HG02759 (cell line): ENCODE measurements around the gene GPC5.
"Not testable (repeated sequence)": the region's sequence is repeated elsewhere in the genome, so short reads cannot be mapped to it uniquely, and the experiment has no call there.

Experiments used
- ATAC-seq: cut with Tn5 transposase; IDR thresholded peaks from one replicate; pipeline ENCODE4 v1.9.1; 2021; ENCODE audit warnings: mild to moderate bottlenecking, moderate library complexity; ENCODE audit not compliant: unreplicated experiment

Gene GPC5

DNA sequence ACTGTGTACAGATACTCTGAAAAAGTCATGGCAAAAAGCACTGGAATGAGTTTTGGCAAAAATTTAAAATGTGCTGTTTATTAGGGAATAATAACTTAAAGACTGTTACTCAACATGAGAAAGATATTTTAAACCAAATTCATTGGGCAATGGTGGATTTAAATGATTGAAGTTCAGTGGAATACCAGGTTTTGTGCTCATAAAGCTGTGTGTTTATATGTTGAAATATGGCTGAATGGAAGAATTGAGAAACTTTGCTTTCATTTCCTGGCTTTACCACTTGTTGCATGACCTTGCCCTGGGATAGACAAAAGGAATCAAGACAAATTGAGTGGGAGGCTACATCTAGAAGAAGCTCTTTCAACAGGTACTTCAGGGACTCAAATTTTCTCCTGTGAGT is 246.4 kb downstream of the GPC5 start:
- ATAC-seq = no peak

DNA sequence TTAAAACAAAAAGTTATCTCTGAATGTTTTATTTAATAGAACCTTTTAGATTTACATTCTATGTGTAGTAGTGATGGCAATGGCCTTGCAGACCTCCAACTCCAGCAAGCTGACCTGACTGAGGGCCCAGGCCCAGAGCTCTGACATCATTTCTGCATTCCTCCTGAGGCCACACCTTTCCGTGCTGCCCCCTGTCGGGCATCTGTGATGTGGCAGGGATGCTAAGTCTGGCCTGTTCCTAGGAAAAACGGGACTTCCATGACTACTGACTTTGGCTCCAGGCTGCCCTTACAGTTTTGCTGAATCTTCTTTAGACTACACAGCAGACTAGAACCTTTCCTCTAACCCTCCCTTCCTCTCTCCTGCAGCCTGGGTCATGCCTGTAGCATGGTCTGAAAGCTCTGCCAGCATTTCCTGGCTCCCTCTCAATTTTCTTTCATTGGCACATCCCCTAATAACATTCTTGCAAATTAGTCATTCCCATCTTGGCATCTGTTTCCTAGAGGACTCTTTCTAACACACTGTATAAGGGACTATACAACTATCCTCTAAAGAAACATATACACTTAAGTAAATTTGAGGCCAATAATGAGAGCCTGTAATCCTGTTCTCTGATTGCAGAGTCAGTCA is 249.1 kb downstream of the GPC5 start:
- ATAC-seq = peak; percentile 70

DNA sequence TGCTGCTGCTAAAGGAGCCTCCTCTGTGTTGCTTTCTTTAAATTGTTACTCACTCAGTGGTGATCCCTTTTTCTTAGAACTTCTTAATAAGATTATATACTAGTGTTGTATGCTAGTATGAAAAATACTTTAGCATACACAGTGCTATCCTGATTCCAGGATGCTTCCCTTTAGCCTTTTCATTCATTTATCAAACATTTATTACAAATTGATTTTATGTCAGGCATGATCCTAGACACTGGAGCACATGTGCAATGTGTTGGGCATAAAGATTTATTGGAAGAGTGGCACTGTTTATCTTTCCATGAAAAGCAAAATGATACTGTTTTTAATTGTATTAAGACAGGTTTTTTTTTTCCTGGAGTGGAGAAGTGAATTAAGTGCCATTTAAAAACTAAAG is 249.6 kb downstream of the GPC5 start:
- ATAC-seq = no peak

DNA sequence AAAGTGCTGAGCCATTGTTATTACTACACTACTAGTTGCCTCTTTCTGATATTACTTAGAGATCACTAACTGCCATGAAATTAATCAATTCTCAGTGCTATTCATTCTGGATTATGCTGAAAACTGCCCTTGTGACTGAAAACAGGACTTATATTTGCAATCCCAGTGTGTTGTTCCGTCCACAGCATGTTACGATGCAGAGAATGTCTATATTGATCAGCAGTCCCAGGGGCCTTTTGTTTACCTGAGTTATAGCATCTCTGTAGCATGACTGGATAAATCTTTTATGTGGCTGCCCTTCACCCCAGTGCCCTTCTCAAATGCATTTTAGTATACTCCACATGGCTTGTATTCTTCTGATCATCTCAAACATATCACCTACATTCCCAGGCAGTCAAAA is 251.0 kb downstream of the GPC5 start:
- no peak for ATAC-seq

DNA sequence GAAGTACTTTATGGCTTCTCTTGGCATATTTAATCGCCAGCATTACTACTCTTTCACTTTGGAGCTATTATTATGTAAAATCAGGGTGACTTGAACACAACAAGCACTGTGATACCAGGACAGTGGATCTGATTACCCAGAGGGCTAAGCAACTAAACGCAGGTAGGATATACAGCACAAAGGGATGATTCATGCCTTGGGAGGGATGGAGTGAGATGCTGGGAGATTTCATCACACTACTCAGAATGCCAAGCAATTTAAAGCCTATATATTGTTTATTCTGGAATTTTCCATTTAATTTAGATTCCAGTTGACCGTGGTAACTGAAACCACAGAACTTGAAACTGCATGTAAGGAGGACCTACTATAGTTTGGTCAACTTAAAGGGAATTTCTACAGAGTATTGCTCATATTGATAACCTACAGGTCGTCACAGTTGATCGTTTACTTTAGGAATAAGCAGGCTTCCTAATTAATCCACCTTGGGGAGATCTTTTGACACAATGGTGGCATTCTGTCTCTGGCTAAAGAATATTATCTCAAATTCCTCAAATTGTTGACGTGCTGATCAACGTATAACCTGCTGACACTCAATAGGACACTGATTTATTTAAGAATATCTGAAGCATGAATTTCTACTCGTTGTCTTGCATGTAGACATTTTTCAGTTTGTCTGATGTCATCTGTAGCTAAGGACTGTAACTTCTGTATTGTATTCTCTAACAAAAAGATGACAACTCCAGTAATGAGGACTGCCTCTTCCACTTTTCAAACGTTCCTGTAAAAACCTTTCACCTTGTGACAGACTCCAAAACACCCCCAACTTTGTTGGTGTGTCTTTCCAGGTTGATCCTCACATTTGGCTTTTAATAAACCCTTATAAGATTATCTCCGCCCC is 254.2 kb downstream of the GPC5 start:
- ATAC-seq = no peak

GRCh38 chr13:91655731-91656130 is 257.3 kb downstream of the GPC5 start:
- no peak for ATAC-seq

GRCh38 chr13:91657283-91657682 is 258.9 kb downstream of the GPC5 start:
- ATAC-seq = no peak

- no peak for ATAC-seq
Measured at GRCh38 chr13:91659256-91660075, 261.0 kb downstream of the GPC5 start.

DNA sequence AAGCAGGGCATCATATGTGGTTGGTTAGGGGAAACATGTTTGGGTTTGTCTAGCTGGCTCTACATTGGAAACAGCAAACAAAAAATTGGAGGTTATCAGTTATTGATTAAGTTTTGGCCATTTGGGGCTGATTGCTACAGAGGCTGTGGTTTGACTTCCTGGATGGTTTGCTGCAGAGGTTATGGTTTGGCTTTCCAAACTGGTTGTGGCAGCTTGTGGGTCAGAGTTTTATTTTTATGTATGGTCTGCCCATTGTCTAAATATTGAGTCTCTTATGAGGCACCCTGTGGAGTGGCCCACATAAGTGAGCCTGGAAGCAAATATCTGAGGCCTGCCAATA is 261.6 kb downstream of the GPC5 start:
- no peak for ATAC-seq

DNA sequence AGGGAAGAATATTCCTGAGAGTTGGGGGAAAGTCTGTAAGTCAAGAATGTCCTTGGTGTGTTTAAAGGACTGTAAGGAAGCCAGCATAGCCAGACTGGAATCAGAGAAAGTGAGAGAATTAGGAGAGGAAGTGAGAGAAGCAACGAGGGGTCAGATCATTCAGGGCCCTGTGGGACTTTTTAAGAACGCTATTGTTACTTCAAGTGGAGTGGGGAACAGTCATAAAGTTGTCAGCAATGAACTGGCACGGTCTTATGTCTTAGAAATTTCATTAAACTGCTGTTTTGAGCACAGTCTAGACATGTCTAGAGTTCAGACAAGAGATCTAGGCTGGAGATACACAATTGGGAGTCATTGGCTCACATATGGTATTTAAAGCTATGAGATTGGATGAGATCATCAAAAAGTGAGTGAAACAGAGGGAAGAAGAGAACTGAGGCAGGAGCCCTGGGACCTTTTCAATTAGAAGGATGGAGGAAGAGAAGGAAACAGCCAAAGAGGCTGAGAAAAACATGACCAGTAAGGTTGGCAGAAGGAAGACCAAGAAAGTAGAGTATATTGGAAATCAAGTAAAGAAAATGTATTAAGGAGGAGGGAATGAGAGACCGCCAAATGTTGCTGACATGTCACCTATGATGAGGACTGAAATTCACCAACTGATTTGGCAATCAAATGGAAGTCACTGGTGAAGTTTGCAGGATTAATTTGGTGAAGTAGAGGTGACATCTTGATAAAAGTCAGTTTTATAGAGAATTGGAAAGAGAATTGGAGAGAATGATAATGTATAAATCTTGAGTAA is 263.5 kb downstream of the GPC5 start:
- ATAC-seq = peak; percentile 69

DNA sequence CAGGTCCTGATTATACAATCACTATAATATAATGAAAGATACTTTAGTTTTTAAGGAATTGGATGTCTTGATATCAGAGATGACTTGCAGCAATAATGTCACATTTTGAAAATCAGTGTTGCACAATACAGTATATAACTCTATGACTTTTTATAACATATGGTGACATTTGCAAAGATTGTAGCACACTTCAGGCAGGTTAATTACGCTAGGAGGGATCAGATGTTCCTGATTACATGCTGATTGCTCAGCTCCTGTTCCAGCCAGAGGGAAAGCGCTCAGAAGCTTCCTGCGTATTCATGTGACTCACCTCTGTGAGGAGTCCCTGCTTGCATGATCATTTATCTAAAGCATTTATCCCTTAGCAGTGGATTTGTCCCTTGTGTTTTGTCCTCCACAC is 265.6 kb downstream of the GPC5 start:
- ATAC-seq = no peak

DNA sequence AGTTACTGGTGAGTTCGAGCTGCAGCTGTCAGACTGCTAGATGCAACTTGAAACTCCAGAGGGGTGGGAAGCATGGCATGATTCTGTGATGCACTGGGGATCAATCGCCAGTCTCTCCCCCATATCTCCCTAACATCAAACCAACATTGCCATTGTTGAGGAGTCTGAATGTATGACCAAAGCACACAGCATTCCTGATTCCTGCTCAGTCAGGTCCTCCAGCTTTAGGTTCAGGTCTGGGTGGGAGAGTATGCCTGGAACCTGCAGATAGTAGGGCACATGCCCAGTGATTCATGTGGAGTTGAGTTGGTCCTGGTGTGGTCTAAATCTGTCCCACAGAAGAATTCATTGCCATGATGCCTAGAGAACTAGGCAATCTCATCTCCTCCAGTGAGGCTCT is 269.1 kb downstream of the GPC5 start:
- no peak for ATAC-seq

- ATAC-seq = no peak
Measured at GRCh38 chr13:91668866-91669495, 270.6 kb downstream of the GPC5 start.

- ATAC-seq = not testable (repeated sequence)
Measured at GRCh38 chr13:91674347-91674746, 275.9 kb downstream of the GPC5 start.

DNA sequence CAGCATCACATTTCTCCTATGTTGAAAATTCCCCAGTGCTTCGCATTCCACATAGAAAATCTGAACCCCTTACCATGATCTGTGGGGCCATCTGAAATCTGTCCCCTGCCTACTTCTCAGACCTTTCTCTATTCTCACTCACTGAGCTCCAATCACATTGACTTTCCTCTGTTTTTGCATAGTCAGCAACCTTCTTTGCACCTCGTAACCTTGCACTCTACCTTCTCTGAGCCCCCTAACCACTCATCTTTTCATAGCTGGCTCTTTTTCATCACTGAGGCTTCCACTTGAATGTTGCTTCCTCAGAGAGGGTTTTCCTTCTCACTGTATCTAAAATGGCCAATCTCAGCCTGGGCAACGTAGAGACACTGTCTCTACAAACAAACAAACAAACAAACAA is 286.3 kb downstream of the GPC5 start:
- ATAC-seq = no peak

DNA sequence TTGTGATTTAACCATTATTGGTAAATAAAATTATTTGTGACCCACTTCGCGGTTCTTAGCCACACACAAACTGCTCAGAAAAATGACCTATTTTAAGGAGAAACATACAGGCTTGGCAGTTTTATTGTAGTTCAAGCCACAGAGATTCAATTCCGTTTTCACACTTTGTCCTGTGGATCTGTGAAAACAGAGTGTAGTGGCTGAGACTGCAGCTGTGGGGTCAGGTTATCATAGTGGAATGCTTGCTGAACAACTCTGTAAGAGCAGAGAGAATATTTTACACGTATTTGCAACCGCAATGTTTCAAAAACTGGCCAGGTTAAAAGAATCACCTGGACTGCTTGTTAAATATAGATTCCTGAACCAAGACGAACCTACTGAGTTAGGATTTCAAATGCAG is 292.5 kb downstream of the GPC5 start:
- no peak for ATAC-seq

DNA sequence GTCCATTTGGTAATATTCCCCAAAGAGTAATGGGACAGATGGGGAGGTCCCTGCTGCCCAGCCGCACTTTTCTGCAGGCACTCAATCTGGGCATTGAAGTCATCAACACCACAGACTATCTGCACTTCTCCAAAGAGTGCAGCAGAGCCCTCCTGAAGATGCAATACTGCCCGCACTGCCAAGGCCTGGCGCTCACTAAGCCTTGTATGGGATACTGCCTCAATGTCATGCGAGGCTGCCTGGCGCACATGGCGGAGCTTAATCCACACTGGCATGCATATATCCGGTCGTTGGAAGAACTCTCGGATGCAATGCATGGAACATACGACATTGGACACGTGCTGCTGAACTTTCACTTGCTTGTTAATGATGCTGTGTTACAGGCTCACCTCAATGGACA is 295.0 kb downstream of the GPC5 start:
- ATAC-seq = no peak

DNA sequence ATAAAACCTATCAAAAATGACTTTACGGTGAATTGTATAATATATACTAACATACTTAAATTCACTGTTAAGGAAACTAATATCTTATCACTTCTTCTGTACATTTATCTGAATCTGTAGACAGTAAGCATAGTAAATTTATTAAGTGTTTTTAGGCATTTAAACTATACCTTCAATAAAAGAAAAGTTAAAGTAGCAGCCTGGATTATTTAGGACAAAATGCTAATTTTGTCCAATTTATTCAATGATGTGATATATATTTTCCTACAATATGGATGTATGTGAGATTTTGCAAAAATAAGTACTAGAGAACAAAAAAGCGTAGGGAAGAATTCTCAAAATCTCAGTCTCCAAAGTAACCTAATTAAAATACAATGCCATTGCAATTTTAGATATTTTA is 299.9 kb downstream of the GPC5 start:
- ATAC-seq = no peak

DNA sequence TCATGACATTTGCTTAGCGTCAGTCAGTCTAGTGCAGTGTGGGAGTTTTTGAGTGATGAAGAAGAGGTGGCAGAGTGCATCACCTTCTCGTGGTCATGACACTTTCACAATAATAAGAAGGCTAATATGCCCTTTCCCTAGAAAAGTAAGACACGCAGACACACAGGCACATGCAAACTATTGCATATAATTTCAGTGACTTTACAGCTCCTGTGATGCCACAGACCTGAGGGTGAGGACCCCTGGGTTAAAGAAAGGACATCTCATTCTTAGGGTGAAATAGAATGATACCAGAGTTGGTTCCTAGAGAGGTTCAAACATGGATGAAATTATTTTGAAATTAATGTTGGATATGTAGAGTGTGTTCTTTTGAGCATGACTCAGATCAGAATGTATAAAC is 300.3 kb downstream of the GPC5 start:
- ATAC-seq = no peak

DNA sequence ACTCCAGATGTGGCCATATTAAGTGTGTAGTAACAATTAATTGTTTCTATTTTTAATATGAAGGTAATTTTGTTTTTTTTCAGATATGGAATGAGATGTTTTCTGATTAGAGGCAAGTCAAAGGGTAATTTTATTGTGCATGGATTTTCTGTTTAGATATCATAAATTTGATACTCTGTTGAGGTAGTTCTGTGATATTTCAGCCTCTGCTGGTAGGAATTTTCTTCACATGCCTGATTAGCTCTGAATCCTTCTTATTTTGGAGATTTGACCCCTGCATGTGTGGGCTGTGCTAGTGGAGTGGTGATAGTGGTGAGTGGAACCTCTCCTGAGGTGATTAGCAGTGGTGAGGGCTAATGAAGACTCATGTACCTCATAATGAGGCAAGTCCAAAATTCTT is 301.4 kb downstream of the GPC5 start:
- ATAC-seq = no peak

GRCh38 chr13:91701975-91702374 is 303.6 kb downstream of the GPC5 start:
- ATAC-seq = no peak
